Stimulated activated effector memory CD8-positive, alpha-beta T cell treated with anti-CD3 and anti-CD28 coated beads, Interleukin-12 subunit alpha, Interleukin-12 subunit beta, amount 100 ng/mL, for 72 hours (primary cell): ENCODE data around the gene CACFD1.
"Not testable (repeated sequence)": the region's sequence is repeated elsewhere in the genome, so short reads cannot be mapped to it uniquely, and the experiment has no call there.

Experiments used
- ATAC-seq: fragments of 150-1000 bp; cut with Tn5 transposase; 2 replicates; pipeline ENCODE4 v1.10.0; 2021
- DNase-seq, 2 donors: peaks; one replicate each; pipeline ENCODE4 v3.0.0; 2021 to 2022; ENCODE audit warnings: low spot score in 2 of 2
- H3K27ac Mint-ChIP-seq: one replicate; pipeline ENCODE4 v1.8.0; 2022; ENCODE audit warnings: mild to moderate bottlenecking, mixed read lengths
- H3K36me3 Mint-ChIP-seq: one replicate; pipeline ENCODE4 v1.8.0; 2022; ENCODE audit warnings: mild to moderate bottlenecking, mixed read lengths
- H3K4me1 Mint-ChIP-seq: one replicate; pipeline ENCODE4 v1.8.0; 2022; ENCODE audit warnings: mixed read lengths
- H3K4me3 Mint-ChIP-seq: one replicate; pipeline ENCODE4 v1.8.0; 2022; ENCODE audit warnings: mild to moderate bottlenecking, mixed read lengths
- H3K9me3 Mint-ChIP-seq: one replicate; pipeline ENCODE4 v1.8.0; 2022; ENCODE audit warnings: mixed read lengths

The CACFD1 gene

DNA sequence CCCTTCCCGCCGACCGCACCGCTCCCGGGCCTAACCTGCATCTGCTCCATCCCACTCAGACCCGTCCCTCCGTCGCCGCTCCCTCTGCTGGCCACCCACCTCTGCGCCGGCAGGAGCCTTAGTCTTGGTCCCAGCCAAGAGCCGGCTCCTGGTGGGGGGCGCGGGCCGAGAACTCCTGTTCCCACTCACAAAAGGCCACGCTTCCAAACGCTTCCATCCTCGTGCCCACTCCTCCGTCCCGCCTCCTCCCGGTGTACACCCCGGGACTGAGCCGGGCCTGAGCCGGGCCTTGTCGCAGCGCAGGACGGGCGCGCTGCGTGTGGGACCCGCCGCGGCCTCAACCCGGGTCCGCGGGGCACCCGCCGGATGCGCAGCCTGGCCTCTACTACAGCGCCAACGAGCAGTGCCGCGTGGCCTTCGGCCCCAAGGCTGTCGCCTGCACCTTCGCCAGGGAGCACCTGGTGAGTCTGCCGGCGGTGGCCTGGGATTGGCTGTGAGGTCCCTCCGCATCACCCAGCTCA is 30.1 kb upstream of the CACFD1 start:
- Mint-ChIP-seq H3K27ac (no peak overlapping the region), H3K4me3 (peak overlapping the region; percentile 55), H3K4me1 (no peaks in the 10 kb centered on the region), H3K9me3 (no peaks in the 10 kb centered on the region), H3K36me3 (no peaks in the 10 kb centered on the region)
- DNase-seq (no peak), ATAC-seq (peak; percentile 31)

DNA sequence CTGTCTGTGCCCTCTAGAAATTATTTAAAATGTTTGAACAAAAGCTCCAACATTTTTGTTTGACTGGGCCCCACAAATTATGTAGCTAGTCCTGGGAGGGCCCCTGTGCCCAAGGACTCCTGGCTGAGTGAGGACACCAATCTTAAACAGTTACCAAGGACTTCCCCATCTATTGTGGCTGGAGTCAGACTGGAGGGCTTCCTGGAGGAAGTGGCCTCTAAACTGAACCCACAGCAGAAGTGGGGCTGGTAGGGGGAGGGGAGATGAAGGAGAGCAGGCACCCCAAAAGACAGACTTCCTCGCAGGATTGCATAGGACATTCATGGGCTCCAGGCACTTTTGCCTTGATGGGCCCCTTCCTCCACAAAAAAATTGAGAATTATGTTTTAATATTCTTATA is 29.5 kb upstream of the CACFD1 start:
- H3K4me3 Mint-ChIP-seq: no peak overlapping the region
- DNase-seq (no peak), ATAC-seq (no peak)
- H3K36me3 Mint-ChIP-seq: no peaks in the 10 kb centered on the region
- H3K27ac Mint-ChIP-seq: no peak overlapping the region
- H3K9me3 Mint-ChIP-seq: no peaks in the 10 kb centered on the region
- H3K4me1 Mint-ChIP-seq: no peaks in the 10 kb centered on the region

DNA sequence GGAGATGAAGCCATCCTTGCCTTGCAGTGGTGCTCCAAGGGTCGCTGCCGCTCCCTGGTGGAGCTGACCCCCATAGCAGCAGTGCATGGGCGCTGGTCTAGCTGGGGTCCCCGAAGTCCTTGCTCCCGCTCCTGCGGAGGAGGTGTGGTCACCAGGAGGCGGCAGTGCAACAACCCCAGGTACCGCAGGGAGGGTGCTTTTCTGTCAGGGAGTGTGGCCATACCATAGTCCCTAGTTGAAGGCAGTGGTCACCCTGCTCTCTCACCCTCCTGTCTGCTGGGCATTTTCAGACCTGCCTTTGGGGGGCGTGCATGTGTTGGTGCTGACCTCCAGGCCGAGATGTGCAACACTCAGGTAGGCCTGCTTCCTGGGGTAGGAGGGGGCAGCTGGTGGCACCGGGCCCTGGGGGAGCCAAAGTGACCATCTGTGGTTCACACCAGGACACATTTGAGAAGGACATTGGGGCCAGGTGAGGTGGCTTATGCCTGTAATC is 26.4 kb upstream of the CACFD1 start:
- Mint-ChIP-seq H3K9me3 (no peaks in the 10 kb centered on the region), H3K36me3 (no peaks in the 10 kb centered on the region), H3K4me3 (no peak overlapping the region), H3K4me1 (no peaks in the 10 kb centered on the region), H3K27ac (no peak overlapping the region)
- DNase-seq: no peak
- no peak for ATAC-seq

DNA sequence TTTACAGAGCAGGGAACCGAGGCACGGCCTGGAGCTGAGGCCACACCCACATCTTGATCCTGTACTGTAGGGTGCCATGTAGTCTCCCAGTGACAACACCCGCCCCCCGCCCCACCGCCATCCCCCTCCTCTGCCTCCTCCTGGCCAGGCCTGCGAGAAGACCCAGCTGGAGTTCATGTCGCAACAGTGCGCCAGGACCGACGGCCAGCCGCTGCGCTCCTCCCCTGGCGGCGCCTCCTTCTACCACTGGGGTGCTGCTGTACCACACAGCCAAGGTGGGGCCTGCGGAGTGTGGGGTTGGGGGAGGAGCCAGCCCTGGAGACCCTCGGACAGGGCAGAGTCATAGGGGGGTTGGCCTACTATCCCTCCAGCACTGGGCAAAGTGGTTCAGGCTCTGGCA is 23.1 kb upstream of the CACFD1 start:
- Mint-ChIP-seq H3K36me3 (no peaks in the 10 kb centered on the region), H3K4me3 (no peak overlapping the region), H3K27ac (no peak overlapping the region), H3K4me1 (peaks cover 8% of the 10 kb centered on the region), H3K9me3 (no peaks in the 10 kb centered on the region)
- no peak for ATAC-seq
- DNase-seq: no peak

DNA sequence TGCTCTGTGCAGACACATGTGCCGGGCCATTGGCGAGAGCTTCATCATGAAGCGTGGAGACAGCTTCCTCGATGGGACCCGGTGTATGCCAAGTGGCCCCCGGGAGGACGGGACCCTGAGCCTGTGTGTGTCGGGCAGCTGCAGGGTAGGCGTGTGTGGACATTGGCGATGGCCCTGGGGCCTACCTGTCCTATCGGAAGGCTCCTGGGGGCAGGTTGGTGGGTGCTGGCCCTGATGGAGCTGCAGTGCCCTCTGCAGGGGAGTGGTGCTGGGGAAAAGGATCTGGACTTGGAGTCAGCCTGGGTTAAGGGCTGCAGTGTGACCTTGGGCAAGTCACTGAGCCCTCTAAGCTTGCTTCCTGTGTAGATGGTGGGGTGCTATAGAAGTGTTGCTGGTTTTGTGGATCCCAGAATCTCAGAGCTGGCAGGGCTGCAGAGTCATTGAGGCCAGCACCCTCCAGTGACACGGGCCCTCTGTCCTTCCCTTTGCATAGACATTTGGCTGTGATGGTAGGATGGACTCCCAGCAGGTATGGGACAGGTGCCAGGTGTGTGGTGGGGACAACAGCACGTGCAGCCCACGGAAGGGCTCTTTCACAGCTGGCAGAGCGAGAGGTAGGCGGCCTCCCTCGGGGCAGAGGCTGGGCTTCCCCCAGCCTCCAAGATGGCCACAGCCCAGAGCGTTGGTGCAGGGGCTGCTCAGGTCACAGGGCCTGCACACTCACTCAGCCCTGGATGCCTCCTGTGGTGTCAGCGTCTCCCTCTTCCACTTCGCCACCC is 21.8 kb upstream of the CACFD1 start:
- Mint-ChIP-seq H3K9me3 (no peaks in the 10 kb centered on the region), H3K4me1 (peaks cover 8% of the 10 kb centered on the region), H3K4me3 (no peak overlapping the region), H3K27ac (no peak overlapping the region), H3K36me3 (no peaks in the 10 kb centered on the region)
- ATAC-seq (no peak), DNase-seq (no peak)

- peak; percentile 77 for ATAC-seq
- no peak for DNase-seq
- Mint-ChIP-seq H3K4me1 (peaks cover 8% of the 10 kb centered on the region), H3K9me3 (no peaks in the 10 kb centered on the region), H3K4me3 (no peak overlapping the region), H3K36me3 (no peaks in the 10 kb centered on the region), H3K27ac (no peak overlapping the region)
Measured at GRCh38 chr9:133439337-133439736, 20.4 kb upstream of the CACFD1 start.

GRCh38 chr9:133440874-133441273 is 18.9 kb upstream of the CACFD1 start:
- ATAC-seq (no peak), DNase-seq (no peak)
- Mint-ChIP-seq H3K4me3 (no peak overlapping the region), H3K4me1 (peaks cover 8% of the 10 kb centered on the region), H3K36me3 (no peaks in the 10 kb centered on the region), H3K27ac (peak overlapping the region; percentile 53), H3K9me3 (no peaks in the 10 kb centered on the region)

DNA sequence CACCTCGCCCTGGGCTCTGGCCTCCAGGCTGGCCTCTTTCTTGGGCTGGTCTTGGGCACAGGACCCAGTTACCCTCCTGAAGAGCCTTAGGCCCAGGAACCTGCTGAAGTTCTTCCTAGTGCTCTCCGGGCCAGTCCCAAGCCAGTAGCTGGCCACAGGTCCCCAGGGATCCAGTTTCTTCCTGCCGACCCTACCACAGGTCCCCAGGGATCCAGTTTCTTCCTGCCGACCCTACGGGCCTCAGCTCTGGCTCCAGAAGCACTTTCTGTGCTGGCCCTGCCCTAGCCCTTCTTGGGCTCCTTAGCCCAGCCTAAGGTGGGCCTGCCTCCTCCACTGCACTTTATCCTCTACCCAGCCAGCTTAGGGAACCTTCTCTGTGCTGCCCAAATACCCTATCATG is 18.2 kb upstream of the CACFD1 start:
- DNase-seq (no peak), ATAC-seq (no peak)
- Mint-ChIP-seq H3K9me3 (no peaks in the 10 kb centered on the region), H3K27ac (peak overlapping the region; percentile 35), H3K36me3 (no peaks in the 10 kb centered on the region), H3K4me3 (no peak overlapping the region), H3K4me1 (peaks cover 8% of the 10 kb centered on the region)

DNA sequence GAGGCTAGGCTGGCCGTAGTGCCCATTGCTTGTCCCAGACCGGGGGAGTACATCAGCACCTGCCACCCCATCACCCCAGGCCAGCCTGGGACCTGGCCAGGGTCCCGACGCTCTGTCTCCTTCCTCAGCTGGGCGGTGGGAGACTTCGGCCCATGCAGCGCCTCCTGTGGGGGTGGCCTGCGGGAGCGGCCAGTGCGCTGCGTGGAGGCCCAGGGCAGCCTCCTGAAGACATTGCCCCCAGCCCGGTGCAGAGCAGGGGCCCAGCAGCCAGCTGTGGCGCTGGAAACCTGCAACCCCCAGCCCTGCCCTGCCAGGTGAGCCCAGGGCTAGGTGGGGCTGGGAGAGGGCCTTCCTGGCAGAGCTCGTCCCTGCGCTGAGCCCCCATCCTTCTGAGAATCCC is 16.5 kb upstream of the CACFD1 start:
- Mint-ChIP-seq H3K9me3 (no peaks in the 10 kb centered on the region), H3K36me3 (no peaks in the 10 kb centered on the region), H3K27ac (peak overlapping the region; percentile 10), H3K4me1 (peaks cover 8% of the 10 kb centered on the region), H3K4me3 (no peak overlapping the region)
- DNase-seq: no peak
- ATAC-seq: no peak

DNA sequence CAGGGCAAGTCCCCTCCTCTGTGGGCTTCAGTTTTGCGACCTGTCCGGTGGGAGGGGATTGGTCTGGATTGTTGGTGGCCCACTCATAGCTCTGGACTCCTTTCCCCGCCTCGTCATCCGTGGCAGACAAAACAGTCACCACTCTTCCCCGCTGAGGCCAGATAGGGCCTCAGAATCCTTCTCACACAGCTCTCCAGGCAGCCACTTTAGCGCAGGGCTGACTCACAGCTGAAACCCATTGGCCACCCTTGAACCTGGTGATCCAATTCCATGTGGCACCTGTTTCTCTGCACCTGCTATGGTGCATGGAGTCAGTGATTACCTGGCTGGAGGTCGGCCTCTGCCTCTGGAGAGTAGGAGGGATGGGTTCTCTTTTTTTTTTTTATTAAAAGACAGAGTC is 15.8 kb upstream of the CACFD1 start:
- Mint-ChIP-seq H3K4me1 (peaks cover 8% of the 10 kb centered on the region), H3K4me3 (no peak overlapping the region), H3K27ac (peak overlapping the region; percentile 10), H3K36me3 (no peaks in the 10 kb centered on the region), H3K9me3 (no peaks in the 10 kb centered on the region)
- no peak for DNase-seq
- ATAC-seq: no peak

DNA sequence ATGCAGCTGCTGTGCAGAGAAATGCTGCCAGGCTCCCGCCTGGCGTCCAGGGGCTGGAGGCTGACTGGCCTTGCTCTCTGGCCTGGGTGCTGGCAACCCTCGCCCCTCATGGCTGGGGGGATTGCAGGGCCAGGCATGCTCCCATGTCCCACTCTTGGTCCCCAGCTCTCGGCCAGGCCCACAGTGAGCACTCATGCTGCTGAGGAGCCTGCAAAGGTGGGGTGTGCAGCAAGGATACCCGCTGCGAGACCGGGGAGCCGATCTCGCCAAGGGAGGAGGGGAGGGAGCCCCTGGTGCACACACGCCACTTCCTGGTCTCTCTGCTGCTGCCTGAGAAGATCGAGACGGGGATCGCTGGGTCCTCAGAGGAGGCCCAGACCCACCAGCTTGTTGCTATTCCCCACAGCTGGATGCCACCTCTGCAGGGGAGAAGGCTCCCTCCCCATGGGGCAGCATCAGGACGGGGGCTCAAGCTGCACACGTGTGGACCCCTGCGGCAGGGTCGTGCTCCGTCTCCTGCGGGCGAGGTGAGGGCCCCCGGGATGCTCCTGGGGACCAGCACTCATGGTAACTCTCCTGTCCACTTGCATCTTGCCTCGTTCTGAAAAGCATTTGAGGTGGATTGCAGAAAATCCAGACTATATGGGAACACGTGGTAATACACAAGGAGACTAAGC is 14.3 kb upstream of the CACFD1 start:
- ATAC-seq: no peak
- H3K4me1 Mint-ChIP-seq: no peaks in the 10 kb centered on the region
- DNase-seq: no peak
- H3K4me3 Mint-ChIP-seq: no peak overlapping the region
- H3K36me3 Mint-ChIP-seq: no peaks in the 10 kb centered on the region
- no peak overlapping the region for H3K27ac Mint-ChIP-seq
- H3K9me3 Mint-ChIP-seq: no peaks in the 10 kb centered on the region

GRCh38 chr9:133448487-133448972 is 11.2 kb upstream of the CACFD1 start:
- DNase-seq (no peak), ATAC-seq (peak; percentile 33)
- H3K4me3 Mint-ChIP-seq: no peak overlapping the region
- H3K27ac Mint-ChIP-seq: no peak overlapping the region
- H3K9me3 Mint-ChIP-seq: no peaks in the 10 kb centered on the region
- H3K36me3 Mint-ChIP-seq: no peaks in the 10 kb centered on the region
- no peaks in the 10 kb centered on the region for H3K4me1 Mint-ChIP-seq

- Mint-ChIP-seq H3K27ac (no peak overlapping the region), H3K4me3 (no peak overlapping the region), H3K9me3 (no peaks in the 10 kb centered on the region), H3K4me1 (no peaks in the 10 kb centered on the region), H3K36me3 (no peaks in the 10 kb centered on the region)
- ATAC-seq (no peak), DNase-seq (no peak)
Measured at GRCh38 chr9:133449760-133450159, 10.0 kb upstream of the CACFD1 start.

DNA sequence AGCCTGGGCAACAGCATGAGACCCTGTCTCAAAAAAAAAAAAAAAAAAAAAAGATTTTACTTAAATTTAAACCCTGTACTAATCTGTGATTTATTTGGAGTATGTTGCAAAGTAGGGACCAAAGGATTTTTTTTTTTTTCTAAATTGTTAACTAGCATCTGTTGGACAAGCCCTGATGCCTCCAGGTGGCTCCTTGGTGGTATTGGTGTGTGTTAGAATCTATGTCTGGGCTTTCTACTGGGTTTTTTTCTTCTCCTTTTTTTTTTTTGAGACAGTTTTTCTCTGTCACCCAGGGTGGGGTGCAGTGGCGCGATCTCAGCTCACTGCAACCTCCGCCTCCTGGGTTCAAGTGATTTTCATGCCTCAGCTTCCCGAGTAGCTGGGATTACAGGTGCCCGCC is 7.9 kb upstream of the CACFD1 start:
- not testable (repeated sequence) for H3K4me3 Mint-ChIP-seq, ATAC-seq, H3K36me3 Mint-ChIP-seq, DNase-seq, H3K9me3 Mint-ChIP-seq, H3K27ac Mint-ChIP-seq, H3K4me1 Mint-ChIP-seq

GRCh38 chr9:133452562-133452961 is 7.2 kb upstream of the CACFD1 start:
- Mint-ChIP-seq H3K9me3 (no peaks in the 10 kb centered on the region), H3K4me1 (no peaks in the 10 kb centered on the region), H3K4me3 (no peak overlapping the region), H3K36me3 (no peaks in the 10 kb centered on the region), H3K27ac (no peak overlapping the region)
- DNase-seq (no peak), ATAC-seq (no peak)

DNA sequence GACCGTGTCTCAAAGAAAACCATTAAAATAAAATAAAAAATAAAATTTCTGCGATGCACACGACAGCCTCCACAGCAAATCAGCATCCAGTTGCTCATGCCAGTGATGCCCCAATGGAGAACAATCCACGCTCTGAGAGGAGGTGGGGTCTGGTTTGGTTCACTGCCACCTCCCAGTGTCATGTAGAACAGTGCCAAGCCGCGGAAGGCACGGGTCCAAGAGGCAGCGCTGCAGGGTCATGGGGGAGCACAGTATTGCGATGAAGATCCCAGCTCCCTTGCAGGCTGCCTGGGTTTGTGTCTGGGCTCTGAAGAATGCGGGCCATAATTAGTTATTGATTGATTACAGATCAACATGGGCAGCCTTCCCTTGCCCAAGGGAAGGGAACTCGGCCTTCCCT is 6.1 kb upstream of the CACFD1 start:
- H3K4me3 Mint-ChIP-seq: no peak overlapping the region
- H3K27ac Mint-ChIP-seq: no peak overlapping the region
- H3K36me3 Mint-ChIP-seq: no peaks in the 10 kb centered on the region
- no peaks in the 10 kb centered on the region for H3K4me1 Mint-ChIP-seq
- no peaks in the 10 kb centered on the region for H3K9me3 Mint-ChIP-seq
- no peak for ATAC-seq
- DNase-seq: no peak
